GM18909 (cell line): ENCODE measurements around the gene ERCC1.
"Not testable (repeated sequence)": the region's sequence is repeated elsewhere in the genome, so short reads cannot be mapped to it uniquely, and the experiment has no call there.

Experiments used
- ATAC-seq: cut with Tn5 transposase; IDR thresholded peaks from one replicate; pipeline ENCODE4 v1.9.1; 2021; ENCODE audit warnings: mild to moderate bottlenecking; ENCODE audit not compliant: unreplicated experiment, poor library complexity

Gene ERCC1

GRCh38 chr19:45432543-45432942 is 8.8 kb upstream of the ERCC1 start:
- ATAC-seq, result not testable (repeated sequence)

- not testable (repeated sequence) for ATAC-seq
Measured at GRCh38 chr19:45431008-45431407, 7.3 kb upstream of the ERCC1 start.

GRCh38 chr19:45429896-45430295 is 6.2 kb upstream of the ERCC1 start:
- not testable (repeated sequence) for ATAC-seq

- ATAC-seq, result no peak
Measured at GRCh38 chr19:45428384-45429231, 4.9 kb upstream of the ERCC1 start.

GRCh38 chr19:45424191-45425058 is 708 bp upstream of the ERCC1 start:
- ATAC-seq, result peak; percentile 15

- ATAC-seq, result no peak
Measured at GRCh38 chr19:45423033-45423588, 606 bp downstream of the ERCC1 start.

GRCh38 chr19:45421947-45422498 is 1.7 kb downstream of the ERCC1 start:
- ATAC-seq, result no peak

- no peak for ATAC-seq
Measured at GRCh38 chr19:45420871-45421270, 2.8 kb downstream of the ERCC1 start.

- no peak for ATAC-seq
Measured at GRCh38 chr19:45420356-45420755, 3.4 kb downstream of the ERCC1 start.

- no peak for ATAC-seq
Measured at GRCh38 chr19:45419895-45420294, 3.8 kb downstream of the ERCC1 start.

- peak; percentile 36 for ATAC-seq
Measured at GRCh38 chr19:45419396-45419795, 4.3 kb downstream of the ERCC1 start.

- ATAC-seq, result no peak
Measured at GRCh38 chr19:45418802-45419201, 4.9 kb downstream of the ERCC1 start.

GRCh38 chr19:45417151-45417550 is 6.6 kb downstream of the ERCC1 start:
- no peak for ATAC-seq

- no peak for ATAC-seq
Measured at GRCh38 chr19:45414468-45414867, 9.2 kb downstream of the ERCC1 start.

- ATAC-seq, result no peak
Measured at GRCh38 chr19:45413497-45413896, 10.2 kb downstream of the ERCC1 start.

- not testable (repeated sequence) for ATAC-seq
Measured at GRCh38 chr19:45410330-45410729, 13.4 kb downstream of the ERCC1 start.

GRCh38 chr19:45409557-45409920 is 14.2 kb downstream of the ERCC1 start:
- no peak for ATAC-seq

- no peak for ATAC-seq
Measured at GRCh38 chr19:45408830-45409556, 14.7 kb downstream of the ERCC1 start.

- no peak for ATAC-seq
Measured at GRCh38 chr19:45408121-45408520, 15.6 kb downstream of the ERCC1 start.

GRCh38 chr19:45407585-45407984 is 16.1 kb downstream of the ERCC1 start:
- not testable (repeated sequence) for ATAC-seq
